Left renal cortex interstitium (tissue), 4 donors: Measurements from ENCODE around the gene RWDD4. TPM values are rescaled to one million over a fixed set of nuclear protein-coding genes. Genes with fewer than 3 reads are reported as not detected.

Experiments
- DNase-seq, 4 donors: peaks; one replicate each; pipeline ENCODE4 v3.0.0-alpha.2; 2013; ENCODE audit warnings: low read depth in 4 of 4, low spot score in 2 of 4, missing footprints in 1 of 4
- polyA plus RNA-seq, 4 donors: library from polyadenylated mRNA; unstranded; fragments of 120-200 nt; gene quantifications; one replicate each; pipeline ENCODE4 v1.2.1, GENCODE V29; 2013; ENCODE audit not compliant: insufficient read length in 4 of 4

RWDD4 gene
- polyA plus RNA-seq, 4 donors: 33.8 to 40.9 (median 37.6) TPM

DNA sequence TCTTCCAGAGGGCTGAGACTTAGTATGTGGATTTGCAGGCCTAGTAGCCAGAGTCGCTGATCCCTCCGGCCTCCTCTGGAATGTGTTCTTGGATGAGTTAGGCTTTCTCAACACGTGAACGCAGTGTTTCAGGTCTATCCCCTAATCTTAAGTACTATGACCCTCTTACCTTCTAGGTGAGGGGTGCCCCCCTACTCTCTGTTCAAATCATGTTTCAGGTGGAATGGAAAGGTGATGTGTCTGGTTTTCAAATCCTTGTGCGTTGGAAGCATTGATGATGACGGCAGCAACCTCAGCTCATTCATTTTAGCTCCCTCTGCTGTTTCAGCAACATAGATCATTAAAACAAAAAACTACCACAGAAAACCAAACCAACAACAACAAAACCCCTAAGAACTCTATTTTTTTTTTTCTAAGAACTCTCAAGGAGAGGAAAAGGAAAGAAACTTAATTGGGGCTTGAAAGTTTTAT lies 56.4 kb downstream of the RWDD4 start:
- peak in 2 of 4 donors; percentile 10 to 20 for DNase-seq

DNA sequence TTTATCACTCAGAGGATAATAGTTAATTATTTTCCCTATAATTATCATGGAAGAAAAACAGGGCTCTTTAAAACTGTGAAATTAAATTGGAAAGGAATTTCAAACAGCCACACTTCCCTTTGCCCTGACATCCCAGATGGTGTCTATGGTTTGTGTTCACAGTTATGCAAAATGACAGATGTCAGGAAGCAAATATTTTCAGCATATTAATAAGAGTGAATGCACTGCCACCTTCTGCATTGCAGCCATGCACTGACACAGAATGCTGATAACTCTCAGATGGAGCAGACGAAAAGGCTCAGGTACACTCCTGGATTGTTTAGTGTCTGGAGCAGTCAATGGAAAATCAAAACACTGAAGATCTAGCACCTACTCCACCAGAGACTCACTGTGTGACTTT lies 57.6 kb downstream of the RWDD4 start:
- DNase-seq: no peak

DNA sequence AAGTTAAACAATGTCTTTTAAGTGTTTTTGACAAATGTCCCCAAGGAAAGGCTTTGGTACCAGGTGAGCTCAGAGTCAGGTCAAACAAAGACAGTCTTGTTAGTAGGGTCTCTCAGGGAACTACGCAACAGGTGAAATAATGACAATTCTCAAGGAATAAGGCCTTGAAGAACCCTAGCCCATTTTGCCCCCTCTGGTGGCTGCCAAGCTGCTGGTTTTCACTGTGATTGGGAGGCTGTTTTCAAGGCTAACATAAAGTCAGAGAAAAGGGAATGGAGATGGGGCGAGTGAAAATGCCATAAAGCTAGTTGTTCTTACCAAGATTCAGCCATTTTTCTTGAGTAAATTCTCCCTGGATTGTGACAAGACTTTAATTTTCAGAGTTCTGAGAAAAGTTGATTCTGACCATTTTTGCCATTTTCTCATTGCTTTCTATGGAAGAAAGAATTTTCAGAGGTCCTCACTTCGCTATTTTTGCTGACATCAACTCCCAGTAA lies 58.7 kb downstream of the RWDD4 start:
- DNase-seq: no peak

DNA sequence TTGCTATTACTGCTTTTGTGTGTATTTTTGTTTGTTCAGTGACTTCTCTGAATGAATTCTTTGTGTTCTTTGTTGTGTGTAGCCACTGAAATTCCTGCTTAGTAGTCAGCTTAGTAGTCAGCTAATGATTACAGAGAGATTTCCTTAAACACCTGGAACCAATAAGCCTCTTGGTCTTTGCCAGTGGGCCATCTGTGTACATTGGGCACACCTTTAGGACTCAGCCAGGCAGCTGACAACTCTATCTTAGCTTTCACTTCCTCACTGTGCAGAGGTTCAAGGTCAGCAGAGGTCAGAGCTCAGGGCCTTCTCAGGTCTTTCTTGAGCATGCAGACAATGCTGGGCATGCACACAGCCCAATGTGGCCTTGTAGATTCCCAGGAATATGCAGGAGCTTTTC lies 59.3 kb downstream of the RWDD4 start:
- no peak for DNase-seq

DNA sequence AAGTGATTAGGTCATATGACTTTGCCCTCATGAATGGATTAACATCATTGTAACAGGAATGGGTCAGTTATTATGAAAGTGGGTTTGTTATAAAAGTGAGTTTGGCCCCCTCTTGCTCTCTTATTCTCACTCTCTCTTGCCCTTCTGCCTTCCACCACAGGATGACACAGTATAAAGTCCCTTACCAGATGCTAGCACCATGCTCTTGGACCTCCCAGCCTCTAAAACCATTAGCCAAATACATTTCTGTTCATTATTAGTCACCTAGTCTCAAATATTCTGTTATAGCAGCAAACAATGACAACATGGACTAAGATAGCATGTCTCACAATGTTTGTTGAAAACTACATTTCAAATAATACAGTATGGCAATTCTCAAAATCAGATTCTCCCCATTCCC lies 59.7 kb downstream of the RWDD4 start:
- DNase-seq: no peak

DNA sequence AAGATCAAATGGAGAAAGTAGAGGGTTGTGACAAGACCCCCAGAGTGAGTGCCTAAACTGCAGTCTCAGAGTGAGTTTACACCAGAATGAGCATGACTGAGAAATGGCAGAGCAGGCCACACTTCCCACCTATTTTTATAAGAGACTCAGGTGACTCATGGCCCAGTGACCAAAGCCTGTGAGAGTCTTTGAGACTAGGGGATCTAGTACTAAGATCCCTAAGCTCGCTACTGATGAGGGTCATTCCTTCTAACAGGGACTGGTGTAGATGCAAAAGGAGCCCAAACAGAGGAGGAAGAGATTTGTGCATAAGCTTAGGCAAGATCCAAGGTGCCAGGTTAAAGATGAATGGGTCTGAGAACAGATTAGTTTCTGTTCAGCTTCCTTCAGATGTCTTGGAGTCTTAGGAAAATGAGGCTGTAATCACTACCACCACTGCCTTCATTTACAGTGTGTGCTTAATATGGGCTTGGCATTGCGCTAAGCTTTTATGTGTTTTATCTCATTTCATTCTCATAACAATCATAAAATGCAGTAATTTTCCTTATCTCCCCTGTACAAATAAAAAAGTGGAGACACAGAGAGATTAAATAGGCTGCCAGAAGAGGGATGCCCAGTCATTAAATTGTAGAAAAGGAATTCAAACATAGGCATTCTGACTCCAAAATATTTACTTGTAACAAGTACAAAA lies 62.8 kb downstream of the RWDD4 start:
- no peak for DNase-seq

DNA sequence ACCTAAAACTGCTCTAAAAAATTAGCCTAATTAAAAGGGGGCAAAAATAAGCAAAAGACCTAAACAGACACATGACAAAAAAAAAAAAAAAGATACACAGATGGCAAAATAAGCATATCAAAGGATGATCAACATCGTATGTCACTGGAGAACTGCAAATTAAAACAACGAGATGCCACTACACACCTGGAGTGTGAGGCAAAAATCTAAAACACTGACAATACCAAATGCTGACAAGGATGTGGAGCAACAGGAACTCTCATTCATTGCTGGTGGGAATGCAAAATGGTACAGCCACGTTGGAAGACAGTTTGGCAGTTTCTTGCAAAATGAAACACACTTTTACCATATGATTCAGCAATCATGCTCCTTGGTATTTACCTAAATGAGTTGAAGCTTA lies 64.2 kb downstream of the RWDD4 start:
- DNase-seq: no peak

DNA sequence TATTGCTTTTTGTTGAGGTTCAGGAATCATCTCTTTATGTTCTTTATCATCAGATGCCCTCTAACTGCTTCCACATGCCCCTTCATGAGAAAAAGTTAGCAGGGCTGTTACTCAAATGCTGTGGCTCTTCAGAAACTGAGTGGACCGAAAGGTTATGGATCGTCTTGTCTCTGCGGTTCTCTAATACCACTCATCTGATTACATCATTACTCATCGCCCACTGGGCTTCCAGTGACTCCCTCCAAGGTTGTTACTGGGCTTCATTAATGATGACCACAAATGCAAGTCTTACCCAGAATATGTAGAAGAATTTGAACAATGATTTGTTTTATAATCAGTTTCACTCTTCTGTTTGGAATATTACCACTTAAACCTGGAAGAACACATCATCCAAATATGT lies 67.7 kb downstream of the RWDD4 start:
- no peak for DNase-seq

Other genes starting within 250 kb of the RWDD4 start
- 10 to 100 TPM; 33.7 to 39.4 (median 35.8) TPM for gene CDKN2AIP, start 214.5 kb downstream of the RWDD4 start, polyA plus RNA-seq
- gene ING2, start 154.1 kb downstream of the RWDD4 start, polyA plus RNA-seq: 10 to 100 TPM; 21.6 to 26.8 (median 24.8) TPM
- 10 to 100 TPM; 33.7 to 47.9 (median 41.4) TPM for gene TRAPPC11, start 108 bp upstream of the RWDD4 start, polyA plus RNA-seq
- gene STOX2, start 246.1 kb upstream of the RWDD4 start, polyA plus RNA-seq: 10 to 100 TPM in 2 of 4 donors, 1 to 10 TPM in 2; 8.8 to 12.8 (median 10.4) TPM